ENCODE results near the gene PRRG2. TPM values are rescaled to one million over a fixed set of nuclear protein-coding genes. Genes with fewer than 3 reads are reported as not detected.

PRRG2 gene
- total and polyA plus RNA-seq, 8 donors = 6.5 to 15.9 (median 8.5) TPM

- 64 to 70% methylated on average over 18 of the region's 18 CpGs for WGBS, 2 donors
- intact Hi-C loops (cut with DNase I) = no loop called here
- Histone ChIP-seq H3K27me3 (no peaks in the 10 kb centered on the region), H3K9me3 (no peaks in the 10 kb centered on the region), H3K4me1 (peaks cover 0 to 30% (median 15%) of the 10 kb centered on the region in 3 donors), H3K27ac (peak overlapping the region in 3 of 4 donors; percentile 22 to 90 (median 80)), H3K36me3 (peaks cover 0 to 4% (median 0%) of the 10 kb centered on the region in 3 donors), H3K4me3 (peak overlapping the region in 3 of 4 donors; percentile 29 to 48 (median 45))
- no peak for TF ChIP-seq CTCF (IDR thresholded peaks at IDR 0.05)
- FAIRE-seq (no peak), DNase-seq (peak in 3 of 6 donors; percentile 31 to 45 (median 43)), ATAC-seq (no peak)
Measured at GRCh38 chr19:49557641-49558325, 23.3 kb upstream of the PRRG2 start.

GRCh38 chr19:49558591-49558990, 22.5 kb upstream of the PRRG2 start:
- Histone ChIP-seq H3K4me3 (no peak overlapping the region), H3K27ac (peak overlapping the region in 1 of 4 donors; percentile 77), H3K4me1 (peaks cover 8 to 29% (median 15%) of the 10 kb centered on the region in 3 donors), H3K36me3 (peaks cover 0 to 4% (median 0%) of the 10 kb centered on the region in 3 donors), H3K27me3 (no peaks in the 10 kb centered on the region), H3K9me3 (no peaks in the 10 kb centered on the region)
- ATAC-seq (no peak), DNase-seq (no peak), FAIRE-seq (no peak)
- TF ChIP-seq CTCF (IDR thresholded peaks at IDR 0.05) = no peak
- 56 to 59% methylated on average over 7 of the region's 7 CpGs for WGBS, 2 donors
- intact Hi-C loops (cut with DNase I) = no loop called here

GRCh38 chr19:49559443-49559842, 21.7 kb upstream of the PRRG2 start:
- H3K4me3 ChIP-seq = no peak overlapping the region
- intact Hi-C loops (cut with DNase I) = no loop called here
- H3K27me3 ChIP-seq = no peaks in the 10 kb centered on the region
- peak overlapping the region; percentile 43 to 77 (median 70) for H3K27ac ChIP-seq
- no peak for FAIRE-seq
- H3K4me1 ChIP-seq = peaks cover 10 to 22% (median 15%) of the 10 kb centered on the region in 3 donors
- 68 to 71% methylated on average over 3 of the region's 3 CpGs for WGBS, 2 donors
- DNase-seq = no peak
- peaks cover 0 to 4% (median 0%) of the 10 kb centered on the region in 3 donors for H3K36me3 ChIP-seq
- no peak for TF ChIP-seq CTCF (IDR thresholded peaks at IDR 0.05)
- no peak for ATAC-seq
- H3K9me3 ChIP-seq = no peaks in the 10 kb centered on the region

GRCh38 chr19:49559928-49560327, 21.2 kb upstream of the PRRG2 start:
- FAIRE-seq = no peak
- ATAC-seq = no peak
- no peak overlapping the region for H3K4me3 ChIP-seq
- no peak for TF ChIP-seq CTCF (IDR thresholded peaks at IDR 0.05)
- intact Hi-C loops (cut with DNase I) = no loop called here
- no peaks in the 10 kb centered on the region for H3K27me3 ChIP-seq
- peaks cover 0 to 4% (median 0%) of the 10 kb centered on the region in 3 donors for H3K36me3 ChIP-seq
- WGBS, 2 donors = 39 to 43% methylated on average over 15 of the region's 15 CpGs
- peaks cover 10 to 21% (median 11%) of the 10 kb centered on the region in 3 donors for H3K4me1 ChIP-seq
- H3K9me3 ChIP-seq = no peaks in the 10 kb centered on the region
- DNase-seq = no peak
- peak overlapping the region; percentile 43 to 77 (median 70) for H3K27ac ChIP-seq

GRCh38 chr19:49560358-49560900, 20.7 kb upstream of the PRRG2 start:
- TF ChIP-seq CTCF (IDR thresholded peaks at IDR 0.05) = no peak
- H3K9me3 ChIP-seq = no peaks in the 10 kb centered on the region
- DNase-seq (peak in 5 of 6 donors; percentile 55 to 81 (median 76)), ATAC-seq (peak; percentile 22 to 38 (median 25)), FAIRE-seq (no peak)
- H3K4me3 ChIP-seq = no peak overlapping the region
- peak overlapping the region; percentile 43 to 77 (median 70) for H3K27ac ChIP-seq
- H3K27me3 ChIP-seq = no peaks in the 10 kb centered on the region
- 34 to 44% methylated on average over 15 of the region's 15 CpGs for WGBS, 2 donors
- intact Hi-C loops (cut with DNase I) = no loop called here
- H3K4me1 ChIP-seq = peaks cover 9 to 21% (median 10%) of the 10 kb centered on the region in 3 donors
- peaks cover 0 to 4% (median 0%) of the 10 kb centered on the region in 3 donors for H3K36me3 ChIP-seq

All from pancreas (tissue), 10 donors.